Activated T-cell treated with anti-CD3 and anti-CD28 coated beads for 4 hours (primary cell): Measurements from ENCODE around the gene ETS1.
A peak's percentile ranks its signal among the peaks of the same experiment; 100 is the strongest.

Source experiments
- DNase-seq: peaks from one replicate; pipeline ENCODE4 v3.0.0-alpha.2; 2020

Gene ETS1

DNA sequence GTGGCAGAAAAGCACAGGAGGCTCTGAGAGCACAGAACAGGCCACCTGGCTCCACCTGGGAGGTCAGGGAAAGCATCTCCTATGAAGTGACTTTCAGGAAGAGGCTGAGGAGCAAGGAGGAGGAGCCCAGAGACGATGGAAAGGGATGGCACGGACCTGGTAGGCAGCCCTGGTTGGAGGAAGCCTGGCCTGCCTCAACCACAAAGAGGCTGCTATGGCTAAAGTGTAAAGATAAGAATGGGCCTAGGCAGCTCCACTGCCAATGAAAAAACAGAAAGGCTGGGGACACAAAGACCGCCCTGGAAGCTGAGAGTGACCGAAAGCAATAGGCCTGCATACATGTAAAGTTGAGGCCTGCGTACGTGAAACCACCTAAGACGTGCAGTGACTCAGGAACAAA lies 31.2 kb upstream of the ETS1 start:
- DNase-seq: no peak

DNA sequence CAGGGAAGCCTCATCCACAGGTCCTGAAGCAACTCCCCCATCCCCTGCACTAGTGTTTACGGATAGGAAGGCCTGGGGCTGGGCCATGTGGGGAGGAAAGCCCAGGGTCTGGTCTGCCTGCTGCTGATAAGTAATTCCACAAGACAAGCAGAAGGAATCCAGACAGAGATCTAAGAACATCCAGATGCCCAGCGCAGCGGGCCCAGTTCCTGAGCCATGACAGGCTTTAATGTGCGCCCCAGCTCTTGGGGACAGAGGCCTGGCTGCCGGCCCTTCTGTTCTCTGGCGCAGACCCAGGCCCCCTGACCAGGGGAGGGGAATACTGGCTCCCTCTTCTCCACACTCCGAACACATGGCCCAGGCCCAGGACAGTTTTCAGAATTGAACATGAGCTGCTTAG lies 28.8 kb upstream of the ETS1 start:
- DNase-seq: no peak

DNA sequence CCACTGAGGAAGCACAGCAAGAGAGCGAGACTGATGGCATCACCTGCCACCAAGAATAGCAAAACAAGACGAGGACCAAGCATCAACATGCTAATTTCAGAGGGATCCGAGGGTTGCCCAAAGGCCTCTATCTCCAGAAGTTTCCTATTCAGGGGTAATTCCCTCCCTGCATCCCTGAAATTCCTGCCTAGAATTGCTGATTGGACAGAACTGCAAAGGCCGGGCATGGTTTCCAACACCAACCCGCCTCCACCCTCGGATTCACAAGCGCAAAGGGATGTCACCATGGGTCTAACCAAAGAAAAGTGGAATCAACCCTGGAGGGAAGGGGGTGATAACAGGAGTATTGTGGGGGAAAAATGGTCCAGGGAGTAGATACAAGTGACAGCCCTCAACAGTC lies 28.3 kb upstream of the ETS1 start:
- DNase-seq: no peak

DNA sequence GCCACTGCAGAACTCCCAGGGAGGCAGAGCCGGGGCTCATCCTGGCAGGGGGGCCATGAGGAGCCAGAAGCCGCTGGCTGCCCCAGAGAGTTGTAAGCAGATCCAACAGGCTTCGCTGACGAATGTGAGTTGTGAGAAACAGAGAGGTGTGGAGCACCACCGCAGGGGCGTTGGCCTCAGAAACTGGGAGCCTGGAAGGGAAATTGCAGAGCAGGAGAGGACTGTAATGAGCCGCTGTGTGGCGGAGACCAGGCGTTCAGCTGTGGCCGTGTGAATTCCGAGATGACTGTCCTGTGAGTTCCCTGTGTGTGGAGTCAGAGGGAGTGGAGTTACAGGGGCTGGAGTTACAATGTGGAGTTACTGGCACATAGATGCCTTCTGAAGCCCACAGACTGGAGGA lies 27.7 kb upstream of the ETS1 start:
- DNase-seq: no peak

DNA sequence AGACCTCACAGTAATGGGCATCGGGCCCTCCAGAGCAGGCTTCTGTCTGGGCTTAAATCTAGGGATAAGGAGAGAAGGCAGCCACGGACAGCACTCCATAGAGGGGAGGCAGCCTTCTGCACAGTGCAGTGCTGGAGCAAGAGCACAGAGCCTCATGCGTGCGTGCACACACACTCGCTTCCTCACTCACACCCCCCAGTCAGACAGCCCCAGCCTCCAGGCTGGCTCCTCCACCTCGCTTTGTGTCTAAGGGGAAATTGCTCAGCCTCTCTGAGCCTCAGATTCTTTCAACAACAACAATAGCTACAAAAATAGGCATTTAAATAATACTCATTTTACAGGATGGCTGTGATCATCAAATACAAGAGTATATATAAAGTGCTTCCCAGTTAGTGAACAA lies 26.7 kb upstream of the ETS1 start:
- DNase-seq: no peak

DNA sequence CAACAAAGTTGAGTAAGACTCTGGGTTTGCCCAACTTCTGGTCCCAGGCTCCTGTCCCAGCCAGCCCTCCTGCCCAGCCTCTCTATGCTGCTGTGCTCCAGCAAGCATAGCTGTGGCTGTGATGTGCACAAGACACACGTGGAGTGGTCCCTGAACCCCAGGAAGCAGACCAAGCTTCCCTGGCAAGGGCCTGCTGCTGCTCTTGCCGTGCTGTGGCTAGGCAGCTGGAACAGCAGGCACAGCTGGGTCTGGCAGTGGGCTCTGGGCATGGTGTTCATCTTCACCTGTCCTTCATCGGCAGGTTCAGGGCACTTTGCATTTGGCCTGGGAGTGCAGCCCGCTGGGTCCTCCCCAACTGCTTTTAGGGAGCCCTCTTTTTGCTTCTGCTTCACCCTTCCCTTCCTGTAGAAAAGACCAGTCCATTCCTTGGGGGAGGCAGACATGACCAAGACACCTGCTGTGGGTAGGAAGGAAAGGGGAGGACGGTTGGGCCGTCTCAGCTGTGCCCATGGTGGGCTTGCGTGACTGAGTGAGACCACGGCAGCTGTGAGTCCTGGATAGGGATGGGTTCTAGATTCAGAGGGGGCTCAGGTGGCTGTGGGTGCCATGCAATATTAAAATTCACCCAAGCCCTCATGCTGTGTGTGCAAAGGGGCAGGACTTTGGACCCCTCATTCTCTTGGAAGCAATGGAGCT lies 26.1 kb upstream of the ETS1 start:
- no peak for DNase-seq

DNA sequence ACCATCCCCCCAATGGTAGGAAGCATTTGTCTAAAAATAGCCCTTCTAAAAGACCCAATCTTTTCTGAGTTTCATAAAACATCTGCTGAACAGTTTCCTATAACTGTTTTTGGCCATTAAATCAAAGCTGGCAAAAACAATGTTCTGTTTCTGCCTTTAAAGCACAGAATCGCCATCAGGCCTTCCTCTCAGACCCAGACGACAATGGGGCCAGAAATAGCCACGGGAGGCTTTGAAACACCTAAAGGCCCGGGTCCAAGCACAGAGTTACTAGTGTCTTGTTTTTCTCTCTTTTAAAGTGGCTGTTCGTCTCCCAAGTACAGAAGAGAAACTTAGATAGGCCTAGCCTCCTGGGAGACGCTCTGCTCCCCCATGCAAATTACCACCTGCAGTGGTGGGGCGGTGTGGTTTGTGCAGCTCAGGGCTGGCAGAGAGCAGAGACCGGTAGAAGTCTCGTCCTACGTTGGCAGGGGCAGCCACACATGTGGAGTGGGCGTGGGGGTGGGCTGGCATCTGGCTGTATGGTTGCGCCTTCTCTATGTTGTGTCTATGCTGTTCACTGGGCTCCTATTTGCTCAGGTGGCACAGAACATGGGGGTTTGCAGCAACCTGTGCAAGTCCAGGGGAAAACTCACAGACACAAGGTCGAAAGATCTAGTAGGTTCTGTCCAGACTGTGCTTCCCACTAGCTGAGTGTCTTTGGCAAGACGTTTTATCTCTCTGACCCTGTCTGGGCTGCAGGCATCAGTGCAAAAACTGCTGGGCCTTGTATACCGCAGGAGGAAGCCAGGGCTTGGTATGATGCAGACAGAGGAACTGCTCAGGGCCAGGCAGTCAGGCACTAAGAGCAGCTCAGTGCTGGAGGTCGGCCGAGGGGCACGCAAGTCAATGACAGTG lies 23.6 kb upstream of the ETS1 start:
- DNase-seq: peak; percentile 45

DNA sequence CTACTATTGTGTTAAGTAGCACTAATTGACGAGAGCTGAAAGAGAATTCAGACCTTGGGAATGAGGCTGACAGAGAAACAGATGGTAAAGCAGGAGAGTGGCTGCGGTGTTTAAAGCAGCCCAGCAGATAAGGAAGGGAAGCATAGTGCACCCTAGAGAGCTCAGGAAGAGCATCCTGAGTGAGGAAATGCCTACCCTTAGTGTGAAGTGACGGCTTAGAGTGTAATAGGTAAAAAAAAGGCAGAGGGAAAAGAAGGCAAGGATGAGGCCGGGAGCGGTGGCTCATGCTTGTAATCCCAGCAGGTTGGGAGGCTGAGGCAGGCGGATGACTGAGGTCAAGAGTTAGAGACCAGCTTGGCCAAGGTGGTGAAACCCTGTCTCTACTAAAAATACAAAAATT lies 22.4 kb upstream of the ETS1 start:
- no peak for DNase-seq

DNA sequence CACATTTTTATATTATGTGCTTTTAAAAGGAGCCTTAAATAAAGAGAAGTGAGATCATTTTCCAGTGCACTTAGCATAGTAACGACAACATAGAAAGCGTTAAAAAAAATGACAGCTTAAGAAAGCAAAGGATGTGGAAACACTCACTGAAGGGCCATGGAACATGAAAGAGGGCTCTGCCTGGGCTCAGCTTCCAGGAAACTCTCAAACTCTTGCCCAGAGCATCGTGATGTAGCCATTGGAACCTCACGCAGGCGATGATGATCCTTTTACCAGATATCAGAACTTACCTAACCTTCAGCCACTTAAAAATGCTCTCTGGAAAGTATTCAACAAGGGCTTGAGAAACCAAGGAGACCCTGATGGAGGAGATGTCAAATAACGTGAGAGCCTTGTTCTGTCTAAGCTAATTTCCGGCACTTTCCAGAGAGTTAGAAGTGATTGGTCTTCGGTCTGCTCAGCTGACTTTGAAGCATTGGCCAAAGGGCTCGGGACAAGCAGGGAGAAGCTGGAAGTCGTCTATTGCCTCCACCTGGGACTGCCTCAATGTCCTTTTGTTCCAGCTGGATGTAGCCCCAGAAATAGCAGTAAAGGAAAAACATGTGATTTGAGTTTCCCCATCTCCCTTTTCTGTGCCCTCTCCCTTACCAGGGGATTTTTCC lies 21.5 kb upstream of the ETS1 start:
- DNase-seq: no peak

DNA sequence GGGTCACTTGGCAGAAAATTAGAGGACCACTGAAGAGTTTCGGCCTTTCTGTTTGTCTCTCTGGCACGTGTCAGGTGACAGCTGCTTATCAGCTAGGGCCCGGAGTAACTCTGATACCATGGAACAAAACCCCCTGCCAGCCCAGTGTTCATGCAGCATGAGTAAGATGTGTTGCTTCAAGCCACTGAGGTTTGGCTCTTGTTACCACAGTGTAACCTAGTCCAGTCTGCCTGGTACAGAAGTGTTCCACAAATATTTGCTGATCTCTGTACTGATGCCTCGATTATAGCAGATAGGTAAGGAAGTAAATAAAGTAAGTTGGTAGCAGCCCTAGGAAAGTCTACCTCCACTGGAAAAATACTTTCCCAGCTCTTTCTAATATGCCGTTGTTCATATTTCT lies 20.5 kb upstream of the ETS1 start:
- no peak for DNase-seq

DNA sequence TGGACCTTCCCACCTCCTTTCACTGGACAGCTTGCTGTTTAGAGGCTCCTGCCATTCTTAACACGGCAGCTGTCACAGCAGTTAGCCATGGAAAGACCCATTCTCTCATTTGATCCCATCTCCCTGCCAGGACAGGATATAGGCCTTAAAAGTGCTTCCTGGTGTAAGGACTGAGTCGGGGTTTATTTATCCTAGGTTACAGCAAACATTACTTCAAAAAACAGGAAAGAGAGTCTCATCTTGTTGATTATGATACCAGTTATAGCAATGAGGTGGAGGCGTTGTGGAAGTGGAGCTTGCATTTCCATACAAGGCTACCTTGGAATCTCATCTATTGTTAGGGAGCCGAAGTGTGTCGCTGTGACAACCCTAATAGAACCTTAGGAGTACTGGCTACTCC lies 17.4 kb upstream of the ETS1 start:
- no peak for DNase-seq

DNA sequence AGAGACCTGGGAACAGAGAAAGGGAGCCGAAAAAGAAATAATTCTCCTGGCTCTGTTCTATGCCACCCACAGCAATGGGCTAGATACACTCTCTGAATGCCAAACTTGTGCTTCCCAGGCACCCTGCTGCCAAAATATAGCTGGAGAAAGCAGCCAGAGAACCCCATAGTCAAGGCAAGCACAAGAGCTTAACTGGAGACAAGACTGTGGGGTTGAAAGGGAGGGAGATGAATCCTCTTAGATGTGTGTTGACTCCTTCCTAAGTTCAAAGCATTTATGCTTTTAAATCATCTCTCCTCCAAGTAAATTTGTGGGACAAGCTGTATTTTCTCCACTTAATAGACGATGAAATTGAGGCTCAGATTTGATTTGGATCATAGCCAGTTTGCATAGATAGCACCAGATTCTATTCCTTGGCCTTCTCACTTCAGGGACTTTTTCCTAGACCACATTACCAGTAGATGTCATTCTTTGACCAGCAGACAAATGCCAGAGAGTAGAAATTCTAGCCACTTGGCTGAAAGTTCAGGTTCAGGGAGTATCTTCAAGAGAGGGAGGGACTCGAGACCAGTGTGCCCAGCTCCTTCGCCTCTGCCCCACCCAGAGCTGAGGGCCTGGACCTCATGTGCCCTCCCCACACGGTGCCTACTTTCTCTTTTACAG lies 16.5 kb upstream of the ETS1 start:
- DNase-seq: no peak

DNA sequence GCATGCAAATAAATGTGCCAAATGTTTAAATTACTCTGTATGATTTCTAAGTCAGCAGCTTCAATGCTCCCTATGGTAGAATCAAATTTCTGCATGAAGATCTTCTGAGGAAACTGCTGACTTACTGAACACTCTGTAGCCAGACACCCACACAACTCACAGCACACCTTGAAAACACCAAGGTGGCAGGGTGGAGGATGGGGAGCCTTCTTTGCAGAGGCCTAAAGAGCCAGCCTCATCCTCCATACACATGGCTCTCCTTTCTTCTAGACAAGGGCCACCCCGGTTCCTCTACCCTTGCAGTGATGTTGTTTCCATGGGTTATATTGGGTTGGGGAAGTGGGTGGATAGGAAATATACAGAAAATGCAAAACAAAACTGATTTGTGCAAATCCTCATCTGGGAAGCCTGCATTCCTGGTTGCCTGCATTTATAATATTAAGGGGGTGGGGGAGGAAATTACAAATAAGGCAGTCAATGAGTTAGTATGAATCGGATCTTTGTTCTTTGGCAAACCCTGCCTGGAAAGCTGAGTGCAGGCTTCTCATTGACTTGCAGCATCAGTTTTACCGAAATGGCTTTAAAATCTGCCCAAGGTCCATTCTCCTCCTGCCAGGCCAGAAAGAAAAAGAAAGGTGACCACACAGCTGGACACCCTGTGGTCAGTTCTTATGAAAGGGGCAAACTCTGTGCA lies 15.8 kb upstream of the ETS1 start:
- DNase-seq: no peak

DNA sequence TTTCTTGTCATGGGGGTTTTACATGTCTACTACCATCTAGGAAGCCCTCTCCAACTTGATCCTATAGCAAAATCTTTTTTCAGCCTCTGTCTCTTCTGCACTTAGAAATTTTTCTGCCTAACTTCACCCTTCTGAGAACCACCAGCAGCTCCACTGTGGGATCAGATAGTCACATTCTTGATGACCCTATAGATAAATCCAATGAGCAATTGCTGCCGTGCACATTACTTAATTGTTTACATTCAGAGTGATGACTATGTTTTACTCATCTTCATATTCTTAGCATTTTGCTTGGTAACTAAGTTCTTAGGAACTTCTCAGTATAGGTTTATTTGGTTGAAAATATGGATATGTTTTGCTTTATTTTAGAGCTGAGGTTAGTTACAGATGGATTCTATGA lies 12.4 kb upstream of the ETS1 start:
- DNase-seq: no peak

DNA sequence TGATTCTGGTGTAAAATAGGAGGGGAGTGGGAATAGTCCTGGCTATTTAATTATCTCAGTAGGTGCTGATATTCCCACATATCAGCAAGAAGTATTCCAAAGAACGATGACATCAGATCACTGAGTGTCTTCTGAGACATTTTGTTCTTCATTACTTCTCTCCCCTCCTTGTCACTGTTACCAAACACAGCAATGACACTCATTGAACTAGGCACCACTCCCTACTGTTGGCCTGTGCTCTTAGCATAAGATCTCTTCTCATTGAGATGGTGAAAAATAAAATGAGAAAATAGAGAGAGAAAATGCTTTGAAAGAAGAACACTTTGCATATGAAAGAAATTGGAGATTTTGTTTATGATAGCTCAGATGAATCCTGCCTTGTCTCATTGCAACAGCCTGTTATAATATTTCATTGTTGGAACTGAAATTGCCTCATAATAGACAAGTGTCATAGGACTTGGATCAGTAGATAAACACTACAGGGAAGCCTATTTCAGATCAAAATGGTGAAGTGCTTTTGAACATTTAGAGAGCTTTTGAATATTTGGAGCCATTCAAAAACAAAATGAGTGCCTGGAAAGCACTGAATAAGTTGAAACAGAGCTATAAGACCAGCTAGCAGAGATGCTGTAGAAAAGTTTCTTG lies 11.3 kb upstream of the ETS1 start:
- no peak for DNase-seq

DNA sequence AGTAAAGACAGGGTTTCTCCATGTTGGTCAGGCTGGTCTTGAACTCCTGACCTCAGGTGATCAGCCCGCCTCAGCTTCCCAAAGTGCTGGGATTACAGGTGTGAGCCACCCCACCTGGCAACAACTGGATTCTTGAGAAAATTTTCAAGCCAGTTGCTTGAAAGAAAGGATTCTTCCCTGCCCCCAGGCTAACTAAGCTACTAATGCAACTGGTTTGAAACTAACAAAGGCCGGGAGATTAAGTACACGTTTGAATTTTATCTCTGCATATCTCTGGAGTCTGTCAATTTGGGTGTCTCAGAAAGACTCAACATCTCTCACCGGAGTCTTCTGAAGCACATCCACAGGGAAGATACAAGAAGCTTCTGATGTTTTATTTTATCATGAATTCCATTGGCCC lies 10.7 kb upstream of the ETS1 start:
- no peak for DNase-seq

DNA sequence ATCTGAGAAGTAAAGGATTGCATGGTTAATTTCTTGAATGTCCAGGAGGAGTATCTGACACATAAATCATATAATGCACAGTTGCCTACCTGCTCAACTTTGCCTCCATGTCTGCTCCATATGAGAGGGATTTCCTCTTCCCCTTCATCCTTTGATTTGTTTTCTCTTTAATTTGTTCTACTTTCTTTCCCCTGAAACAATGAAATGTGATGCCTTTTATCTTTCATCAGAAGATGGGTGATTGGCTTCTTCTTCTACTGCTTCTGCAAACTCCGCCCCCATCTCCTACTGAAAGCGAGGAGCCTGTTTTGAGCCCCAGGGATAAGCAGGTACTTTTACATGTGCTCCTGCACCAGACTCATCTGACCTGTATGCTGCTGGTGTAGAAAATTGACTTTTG lies 9.9 kb upstream of the ETS1 start:
- DNase-seq: no peak

DNA sequence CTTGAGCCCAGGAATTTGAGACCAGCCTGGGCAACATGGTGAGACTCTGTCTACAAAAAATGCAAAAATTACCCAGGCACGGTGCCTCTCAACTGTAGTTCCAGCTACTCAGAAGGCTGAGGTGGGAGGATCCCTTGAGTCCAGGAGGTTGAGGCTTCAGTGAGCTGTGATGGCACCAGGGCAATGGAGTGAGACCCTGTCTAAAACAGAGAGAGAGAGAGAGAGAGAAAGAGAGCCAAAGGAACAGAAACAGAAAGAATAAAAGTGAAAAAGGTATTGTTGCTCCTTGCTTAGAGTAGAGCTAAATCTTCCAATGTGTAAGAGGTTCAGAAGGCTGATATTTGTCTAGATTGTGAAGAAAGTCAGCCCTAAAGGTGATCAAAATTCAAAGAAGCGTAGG lies 8.9 kb upstream of the ETS1 start:
- no peak for DNase-seq

DNA sequence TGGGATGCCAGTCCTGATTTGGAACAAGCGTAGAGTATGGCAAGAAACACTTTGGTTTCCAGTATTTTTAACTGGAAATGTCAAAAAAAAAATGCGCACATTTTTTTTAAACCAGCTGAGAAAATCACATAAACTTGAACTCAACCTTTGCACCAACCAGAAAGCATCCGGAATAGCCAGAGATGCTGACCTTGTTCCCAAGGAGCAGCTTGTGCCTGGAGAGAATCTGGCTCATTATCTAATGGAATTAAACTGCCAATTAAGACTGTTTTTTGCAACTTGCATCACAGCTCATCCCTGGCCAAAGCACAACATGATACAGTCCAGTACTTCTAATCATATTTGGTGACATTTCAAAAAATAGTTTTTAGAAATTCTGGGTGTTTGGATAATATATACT lies 8.4 kb upstream of the ETS1 start:
- no peak for DNase-seq

DNA sequence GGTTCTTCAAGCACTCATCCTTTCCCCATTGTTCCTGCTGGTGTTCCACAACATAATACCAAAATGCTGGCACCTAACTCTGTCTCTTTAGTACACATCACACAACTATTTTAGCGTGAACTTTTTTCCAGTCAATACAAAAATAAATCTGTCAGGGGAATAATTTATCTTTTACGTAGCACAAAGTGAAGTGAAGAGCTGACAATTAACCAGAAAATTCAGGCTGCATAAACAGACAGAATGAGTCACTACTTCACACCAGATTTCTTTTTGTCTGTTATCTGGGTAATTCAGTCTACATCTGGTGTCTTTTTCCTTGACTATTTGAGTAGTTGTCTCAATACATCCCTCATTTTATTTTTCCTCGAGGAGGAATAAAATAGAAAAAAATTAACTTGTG lies 7.9 kb upstream of the ETS1 start:
- DNase-seq: no peak

DNA sequence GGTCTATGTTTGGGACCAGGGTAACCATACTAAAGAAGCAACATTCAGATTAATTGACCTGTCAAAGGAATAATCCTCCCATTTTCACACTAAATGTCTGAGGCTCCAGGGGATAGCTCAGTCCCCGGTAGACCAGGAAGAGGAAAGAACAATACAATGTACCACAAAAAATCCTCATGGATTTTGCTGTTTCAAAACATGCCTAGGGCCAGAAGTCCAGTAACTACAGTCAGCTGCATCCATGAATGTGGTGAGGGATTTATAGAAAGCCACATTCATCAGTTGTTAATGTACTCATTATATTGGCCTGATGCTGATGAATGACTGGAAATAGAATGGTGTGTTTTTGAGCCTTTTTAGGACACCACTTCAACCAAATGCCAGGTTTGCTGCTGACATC lies 6.9 kb upstream of the ETS1 start:
- DNase-seq: no peak

DNA sequence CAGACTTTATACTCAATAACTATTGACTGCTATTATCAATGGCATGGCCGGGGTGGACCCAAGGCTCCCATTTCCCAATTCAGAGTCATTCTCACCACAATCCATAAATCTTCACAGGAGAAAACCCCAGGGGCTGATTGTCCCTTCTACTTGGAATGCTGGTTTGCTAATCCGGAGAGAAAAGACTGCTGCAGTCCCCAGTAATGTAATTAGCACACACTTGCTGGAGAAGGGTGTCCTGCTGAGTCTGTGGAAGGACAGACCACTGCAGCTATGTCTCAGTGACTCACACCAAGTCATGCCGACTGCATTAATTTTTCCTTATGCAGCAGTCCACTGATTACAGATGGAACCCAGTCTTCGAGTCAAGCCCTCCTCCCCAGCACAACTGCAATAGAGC lies 5.9 kb upstream of the ETS1 start:
- no peak for DNase-seq
